LNCaP clone FGC (cell line): Measurements from ENCODE around the gene SORCS2.

ENCODE experiments used
- DNase-seq: peaks from one replicate; pipeline ENCODE4 v3.0.0-alpha.2; 2011; ENCODE audit warnings: low read depth
- H3K4me3 ChIP-seq: 2 replicates; pipeline ENCODE4 v1.5.1; 2011; ENCODE audit warnings: mild to moderate bottlenecking, low read depth, low read length, control low read depth
- CTCF ChIP-seq: IDR thresholded peaks from 2 replicates; pipeline ENCODE4 v1.5.1; 2012; ENCODE audit warnings: mild to moderate bottlenecking; ENCODE audit not compliant: control insufficient read depth, insufficient read depth; ENCODE audit errors: extremely low read depth

The SORCS2 gene

DNA sequence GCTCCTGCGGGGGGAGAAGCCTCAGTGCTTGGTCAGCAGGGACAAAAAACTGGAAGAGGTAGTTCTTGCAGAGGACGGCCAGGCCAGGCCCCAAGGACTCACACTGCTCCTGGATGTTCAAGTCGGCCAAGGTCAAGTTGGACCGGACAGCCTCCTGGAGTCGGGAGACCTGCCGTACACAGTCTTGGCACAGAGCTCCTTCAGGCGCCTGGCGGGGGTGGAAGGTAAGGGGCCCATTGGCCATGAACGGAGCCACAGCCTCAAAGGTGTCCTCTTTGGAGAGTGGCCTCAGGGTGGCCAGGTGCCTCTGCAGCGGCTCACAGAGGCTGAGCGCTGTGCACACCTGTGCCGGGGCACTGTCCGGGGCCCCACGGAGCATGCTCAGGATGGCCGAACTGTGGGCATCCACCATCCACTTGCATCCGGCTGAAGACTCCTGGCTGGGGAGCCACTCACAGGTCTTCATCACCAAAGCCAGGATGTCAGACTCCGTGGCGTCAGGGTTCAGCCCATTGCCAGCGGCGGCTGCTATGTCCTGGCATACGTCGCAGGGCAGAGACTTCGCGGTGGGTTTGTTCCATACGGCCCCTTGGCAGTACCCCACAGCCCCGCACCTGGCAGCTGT lies 241.9 kb downstream of the SORCS2 start:
- no peak for DNase-seq
- H3K4me3 ChIP-seq = no peak overlapping the region
- TF ChIP-seq CTCF = no peak

GRCh38 chr4:7434766-7435150 lies 242.4 kb downstream of the SORCS2 start, which contains the start of gene PSAPL1:
TSS of gene PSAPL1 (minus strand) at chr4:7434930. CDS start at chr4:7434879, 51 bp downstream.
- TF ChIP-seq CTCF = no peak
- H3K4me3 ChIP-seq = no peak within 1 kb of the TSS
- no peak for DNase-seq

DNA sequence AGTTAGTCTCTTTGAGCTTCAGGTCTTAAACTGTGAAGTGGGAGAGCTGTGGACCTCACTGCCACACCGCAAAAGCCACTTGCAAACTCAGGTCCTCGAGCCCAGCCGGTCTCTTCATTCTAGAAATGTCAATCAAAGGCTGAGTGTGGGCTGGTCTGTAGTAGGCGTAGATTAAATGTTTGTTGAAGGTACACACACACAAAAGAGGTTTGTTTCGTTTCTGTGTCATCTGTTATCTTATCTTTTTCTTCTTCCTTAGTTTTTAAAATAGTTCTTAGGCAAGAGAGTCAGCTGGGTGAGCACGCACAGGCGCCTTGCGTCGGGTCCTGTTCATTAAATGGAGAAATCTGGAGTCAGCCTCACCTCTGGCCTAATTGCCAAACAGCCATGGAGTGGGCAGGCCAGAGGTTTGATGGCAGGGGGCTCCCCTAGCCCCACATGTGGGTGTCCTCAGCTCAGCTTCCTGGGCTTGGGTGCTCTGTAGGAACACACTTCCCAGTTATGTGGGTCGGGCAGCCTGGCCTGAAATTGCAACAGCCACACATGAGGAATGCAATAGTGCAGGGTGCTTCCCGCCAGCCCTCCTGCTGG lies 243.2 kb downstream of the SORCS2 start:
- no peak for DNase-seq
- TF ChIP-seq CTCF = no peak
- H3K4me3 ChIP-seq = no peak overlapping the region

- no peak for TF ChIP-seq CTCF
- no peak overlapping the region for H3K4me3 ChIP-seq
- DNase-seq = no peak
These were observed 243.9 kb downstream of the SORCS2 start for GRCh38 chr4:7436256-7436655.

DNA sequence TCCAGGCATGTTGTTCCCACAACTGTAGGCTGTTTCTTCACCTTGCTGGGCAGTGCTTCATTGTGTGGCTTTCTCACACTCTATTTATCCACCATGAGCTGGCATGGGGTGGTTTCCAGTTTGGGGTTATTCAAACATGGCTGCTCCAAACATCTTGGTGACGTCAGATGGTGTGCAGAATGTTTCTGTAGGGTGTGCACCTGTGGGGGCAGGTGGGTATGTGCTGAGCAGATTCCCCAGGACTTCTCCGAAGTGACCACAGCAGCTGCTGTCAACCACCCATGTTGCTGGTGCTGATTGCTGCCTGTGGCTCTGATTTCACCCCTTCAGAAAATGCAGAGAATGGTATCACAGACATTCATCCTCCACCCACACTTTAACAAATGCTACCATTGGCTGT lies 247.4 kb downstream of the SORCS2 start:
- H3K4me3 ChIP-seq = no peak overlapping the region
- TF ChIP-seq CTCF = no peak
- DNase-seq = no peak

DNA sequence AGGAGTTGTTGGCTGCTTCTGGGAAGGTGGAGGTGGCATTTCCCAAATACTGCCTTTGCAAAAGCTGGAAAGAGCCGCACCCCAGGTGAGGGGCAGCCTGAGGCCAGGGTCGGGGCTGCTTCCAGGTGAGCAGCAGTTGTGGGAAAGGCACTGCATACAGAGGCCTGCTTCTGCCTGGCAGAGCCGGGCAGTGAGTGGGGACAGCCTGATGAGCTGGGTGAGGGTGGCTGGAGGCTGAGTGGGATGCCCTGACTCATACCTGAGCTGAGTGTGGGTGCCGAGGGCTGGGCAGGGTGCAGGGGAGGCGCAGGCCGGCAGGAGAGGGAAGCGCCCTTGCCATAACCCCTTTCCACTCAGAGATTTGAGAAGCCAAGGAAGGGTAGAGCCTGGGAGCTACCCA lies 248.9 kb downstream of the SORCS2 start:
- no peak overlapping the region for H3K4me3 ChIP-seq
- no peak for DNase-seq
- no peak for TF ChIP-seq CTCF
